Lower leg skin (tissue), 4 donors: ENCODE measurements around the gene ENDOD1. TPM values are rescaled to one million over a fixed set of nuclear protein-coding genes. Genes with fewer than 3 reads are reported as not detected.
A peak's percentile ranks its signal among the peaks of the same experiment; 100 is the strongest.

ENCODE experiments used
- DNase-seq, 2 donors: peaks; one replicate each; pipeline ENCODE4 v3.0.0-alpha.2; 2019; ENCODE audit warnings: low spot score in 2 of 2
- H3K4me3 ChIP-seq: fragments of 200-600 bp; sonication (generic); 2 replicates; pipeline ENCODE4 v1.5.1; 2017; ENCODE audit warnings: mild to moderate bottlenecking, low read depth; ENCODE audit not compliant: poor library complexity, severe bottlenecking
- CTCF ChIP-seq, 3 donors: fragments of 450-650 bp; IDR thresholded peaks; one replicate each; pipeline ENCODE4 v1.5.1; 2016; ENCODE audit warnings: antibody characterized with exemption in 3 of 3, mild to moderate bottlenecking in 3 of 3, moderate library complexity in 2 of 3
- POLR2A ChIP-seq, 2 donors: fragments of 450-650 bp; IDR thresholded peaks; one replicate each; pipeline ENCODE4 v1.6.1; 2016 to 2017; ENCODE audit warnings: antibody characterized with exemption in 2 of 2, mild to moderate bottlenecking in 1 of 2, moderate library complexity in 1 of 2
- WGBS, 2 donors: methylation state at CpG; one replicate each; pipeline ENCODE4 v1.1.5; 2018; 5-methylcytosine and 5-hydroxymethylcytosine counted together
- intact Hi-C: fragments of 100-400 bp; cut with DNase I; formaldehyde crosslinking; loops from one replicate; pipeline ENCODE4 v1.15.0; 2023; ENCODE audit warnings: low total_unique reads
- total RNA-seq, 4 donors: library from RNA; depleted of rRNA; stranded (reverse); fragments of >200 nt; gene quantifications; one replicate each; pipeline ENCODE4 v1.1.0, GENCODE V29; 2016

ENDOD1 gene
- total RNA-seq, 4 donors from 2014 or later, result 57.6 to 113 (median 87.2) TPM

- TF ChIP-seq POLR2A (IDR thresholded peaks at IDR 0.05) (no peak), CTCF (IDR thresholded peaks at IDR 0.05) (no peak)
- H3K4me3 ChIP-seq, result no peak overlapping the region
- intact Hi-C loops, result no loop called here
- no peak for DNase-seq
These were observed 58.8 kb downstream of the ENDOD1 start for GRCh38 chr11:95148406-95148805.

- no peak overlapping the region for H3K4me3 ChIP-seq
- TF ChIP-seq POLR2A (IDR thresholded peaks at IDR 0.05) (no peak), CTCF (IDR thresholded peaks at IDR 0.05) (no peak)
- WGBS, 2 donors, result 54 to 61% methylated on average over 2 of the region's 2 CpGs
- no peak for DNase-seq
- intact Hi-C loops, result no loop called here
These were observed 59.3 kb downstream of the ENDOD1 start for GRCh38 chr11:95148938-95149337.

DNA sequence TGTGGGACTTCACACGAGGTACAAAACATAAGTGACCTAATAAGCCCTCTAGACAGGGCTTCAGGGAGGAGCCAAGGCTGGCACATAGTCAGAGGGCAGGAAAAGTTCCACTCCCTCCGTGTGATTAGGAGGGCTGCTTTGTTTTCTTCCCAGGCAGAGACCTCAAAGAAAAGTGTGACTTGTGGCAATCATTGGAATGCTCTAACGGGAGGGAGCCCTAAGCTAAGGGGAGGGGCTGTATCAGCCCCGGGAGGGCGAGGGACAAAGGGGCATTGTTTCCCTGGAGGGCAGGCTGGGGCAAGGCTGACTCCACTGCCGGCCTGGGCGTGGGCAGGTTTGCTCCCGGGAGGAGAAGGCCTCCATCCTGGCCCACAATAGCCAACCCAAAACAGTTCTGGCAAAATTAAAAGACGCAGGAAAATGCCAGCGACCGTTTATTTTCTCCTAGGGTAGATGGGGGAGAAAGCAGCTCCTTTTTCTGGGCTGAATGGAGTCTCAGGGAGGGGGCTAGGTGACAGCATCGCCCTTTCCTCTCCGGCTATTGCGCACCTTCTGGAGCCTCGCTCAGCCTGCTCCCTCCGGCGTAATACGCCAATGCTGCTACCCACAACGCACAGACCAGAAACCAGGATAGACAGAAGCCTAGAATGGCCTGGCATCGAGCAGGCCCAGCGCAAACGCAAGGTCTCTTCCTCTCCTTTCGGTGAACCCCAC, 60.2 kb downstream of the ENDOD1 start:
- intact Hi-C loops, result loop anchor here (5.0 kb wide), 2 partner anchors 73 to 552 kb away; no protein-coding TSS in a partner anchor
- 20 to 41% methylated on average over 23 of the region's 23 CpGs for WGBS, 2 donors
- H3K4me3 ChIP-seq, result no peak overlapping the region
- DNase-seq, result peak; percentile 31 to 89
- no peak for TF ChIP-seq CTCF (IDR thresholded peaks at IDR 0.05)
- no peak for TF ChIP-seq POLR2A (IDR thresholded peaks at IDR 0.05)

DNA sequence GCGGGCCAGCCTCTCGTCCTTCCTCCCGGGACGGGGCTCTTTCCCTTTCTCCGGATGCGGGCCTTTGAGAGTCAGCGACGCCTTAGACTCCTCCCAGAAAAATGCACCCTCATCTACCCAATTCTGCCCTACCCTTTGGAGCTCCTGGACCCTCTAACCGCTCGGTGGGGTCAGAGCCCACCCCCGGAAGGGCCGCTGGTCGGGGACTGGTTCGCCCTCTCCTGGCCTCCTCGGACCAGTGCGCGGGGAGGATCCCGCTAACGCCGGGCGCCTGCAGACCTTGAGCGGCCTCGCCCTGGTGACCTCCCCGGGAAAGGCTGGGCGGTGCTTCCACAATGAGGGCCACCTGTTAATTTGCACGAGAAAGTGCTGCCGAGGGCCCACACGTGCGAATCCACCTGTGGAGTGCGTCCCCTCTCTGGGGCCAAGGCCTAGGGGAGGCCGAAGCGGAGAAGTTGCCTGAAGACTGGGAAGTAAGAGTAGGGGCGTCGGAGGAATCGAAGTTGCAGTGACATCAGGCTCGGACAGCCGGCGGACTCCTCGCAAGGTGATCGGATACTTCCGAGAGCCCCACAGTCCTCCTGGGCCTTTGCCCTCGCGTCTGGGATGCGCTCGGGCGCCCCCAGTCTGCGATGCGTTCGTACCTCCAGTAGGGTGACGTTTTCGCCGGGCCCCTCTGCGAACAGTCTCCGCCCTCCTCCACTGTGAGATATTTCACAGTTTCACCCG, 61.5 kb downstream of the ENDOD1 start:
- H3K4me3 ChIP-seq, result peak overlapping the region; percentile 51
- TF ChIP-seq POLR2A (IDR thresholded peaks at IDR 0.05) (peak in 1 of 2 donors; percentile 32), CTCF (IDR thresholded peaks at IDR 0.05) (peak in 1 of 3 donors; percentile 97)
- 0 to 2% methylated on average over 41 to 55 of the region's 55 CpGs for WGBS, 2 donors
- intact Hi-C loops, result loop anchor here (5.0 kb wide), 2 partner anchors 74 to 551 kb away; no protein-coding TSS in a partner anchor
- DNase-seq, result peak; percentile 93 to 98

DNA sequence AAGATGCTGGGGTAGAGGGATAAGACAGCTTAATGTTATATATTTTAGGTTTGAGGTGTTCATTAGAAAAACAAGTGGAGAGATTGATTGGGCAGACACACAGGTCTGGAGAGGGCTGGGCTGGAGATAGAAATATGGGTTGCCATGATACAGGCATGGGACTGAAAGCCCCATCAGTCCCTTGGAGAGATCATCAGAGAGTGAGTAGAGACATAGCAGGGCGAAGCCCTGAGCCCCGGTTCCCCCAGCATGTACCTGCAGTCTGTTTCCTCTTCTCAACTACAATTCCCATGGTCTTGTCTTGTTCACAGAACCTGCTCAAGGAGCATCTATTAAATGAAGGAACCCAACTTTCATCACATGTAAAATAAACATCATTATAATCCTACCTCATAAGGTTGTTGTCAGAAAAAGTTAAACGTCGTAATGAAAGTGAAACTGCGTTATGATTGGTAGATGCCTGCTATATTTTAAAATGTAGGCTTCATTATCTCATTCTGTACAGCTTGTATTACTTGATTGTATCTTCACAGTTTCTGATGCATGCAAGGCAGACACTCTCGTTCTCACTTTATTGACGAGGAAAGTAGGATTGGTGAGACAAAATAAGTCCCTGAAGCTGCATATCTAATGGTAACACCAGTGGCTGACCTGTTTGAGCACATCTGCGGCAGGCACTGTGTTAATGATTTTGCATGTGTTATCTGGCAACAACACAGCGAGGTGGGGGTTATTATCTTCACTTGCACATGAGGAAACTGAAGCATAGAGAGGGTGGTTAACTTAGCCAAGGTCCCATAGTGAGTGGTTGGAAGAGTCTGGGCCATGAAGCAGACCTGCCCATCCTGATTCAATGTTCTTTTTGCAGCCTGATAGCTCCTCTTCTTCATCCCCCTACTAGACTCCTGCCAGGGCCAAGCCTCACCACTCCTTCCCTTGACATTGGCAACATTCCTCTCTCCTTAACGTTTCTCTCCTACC, 63.5 kb downstream of the ENDOD1 start:
- WGBS, 2 donors, result 27 to 45% methylated on average over 10 of the region's 10 CpGs
- TF ChIP-seq CTCF (IDR thresholded peaks at IDR 0.05) (no peak), POLR2A (IDR thresholded peaks at IDR 0.05) (no peak)
- H3K4me3 ChIP-seq, result no peak overlapping the region
- intact Hi-C loops, result loop anchor here (2.0 to 5.0 kb wide), 3 partner anchors 76 to 612 kb away; no protein-coding TSS in a partner anchor
- DNase-seq, result no peak
